ENCODE results near the gene C10orf62.

Gene C10orf62

GRCh38 chr10:97553575-97554031 is 35.9 kb upstream of the C10orf62 start:
- TF ChIP-seq GATA2 (IDR thresholded peaks at IDR 0.05; ENCODE audit: low read depth, low read length), result no peak
- TF ChIP-seq GATA3 (IDR thresholded peaks at IDR 0.05; ENCODE audit: low read depth, low read length), result no peak

GRCh38 chr10:97563337-97563736 is 26.2 kb upstream of the C10orf62 start:
- TF ChIP-seq GATA2 (IDR thresholded peaks at IDR 0.05; ENCODE audit: low read depth, low read length) (no peak), GATA3 (IDR thresholded peaks at IDR 0.05; ENCODE audit: low read depth, low read length) (no peak)

DNA sequence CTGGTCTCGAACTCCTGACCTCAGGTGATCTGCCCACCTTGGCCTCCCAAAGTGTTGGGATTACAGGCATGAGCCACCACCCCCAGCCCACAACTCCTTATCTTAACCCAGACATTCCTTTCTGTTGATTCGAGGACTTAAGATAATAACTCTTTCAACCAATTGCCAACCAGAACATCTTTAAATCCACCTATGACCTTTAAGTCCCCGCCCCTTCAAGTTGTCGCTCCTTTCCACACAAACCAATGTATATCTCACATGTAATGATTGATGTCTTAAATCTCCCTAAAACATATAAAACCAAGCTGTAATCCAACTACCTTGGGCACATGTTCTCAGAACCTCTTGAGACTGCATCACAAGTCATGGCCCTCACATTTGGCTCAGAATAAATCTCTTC is 24.7 kb upstream of the C10orf62 start:
- TF ChIP-seq GATA3 (IDR thresholded peaks at IDR 0.05; ENCODE audit: low read depth, low read length) (no peak), GATA2 (IDR thresholded peaks at IDR 0.05; ENCODE audit: low read depth, low read length) (no peak)

DNA sequence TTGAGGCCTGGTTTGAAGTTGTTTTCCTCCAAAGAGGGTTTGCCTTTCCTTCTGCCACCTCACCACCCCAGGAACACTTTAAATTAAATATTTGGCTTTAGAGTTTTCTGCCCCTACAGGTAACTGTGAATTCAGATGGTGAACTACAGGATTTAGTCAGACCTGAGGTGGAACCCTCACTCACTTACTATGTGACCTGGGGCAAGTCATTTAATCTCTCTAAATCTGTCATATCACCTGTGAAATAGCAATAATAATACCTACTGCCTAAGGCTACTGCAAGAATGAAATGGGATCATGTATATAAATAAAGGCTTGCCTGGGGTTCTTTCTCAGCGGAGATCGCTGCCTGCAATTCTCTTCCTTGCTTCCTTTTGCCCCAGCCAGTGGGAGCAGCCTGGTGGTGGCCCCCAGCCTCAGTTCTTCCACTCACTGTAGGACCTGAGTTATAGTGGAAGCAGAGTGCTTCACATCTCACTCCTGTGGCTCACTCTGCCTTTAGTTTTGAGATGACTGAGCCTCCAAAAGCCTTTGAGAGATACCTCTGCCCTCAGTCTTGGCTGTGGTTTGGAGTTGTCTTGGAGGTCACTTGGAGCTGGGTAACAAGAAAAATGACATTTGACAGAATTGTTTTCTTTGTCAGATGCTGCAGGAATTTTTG is 23.1 kb upstream of the C10orf62 start:
- TF ChIP-seq GATA3 (IDR thresholded peaks at IDR 0.05; ENCODE audit: low read depth, low read length) (no peak), GATA2 (IDR thresholded peaks at IDR 0.05; ENCODE audit: low read depth, low read length) (no peak)

DNA sequence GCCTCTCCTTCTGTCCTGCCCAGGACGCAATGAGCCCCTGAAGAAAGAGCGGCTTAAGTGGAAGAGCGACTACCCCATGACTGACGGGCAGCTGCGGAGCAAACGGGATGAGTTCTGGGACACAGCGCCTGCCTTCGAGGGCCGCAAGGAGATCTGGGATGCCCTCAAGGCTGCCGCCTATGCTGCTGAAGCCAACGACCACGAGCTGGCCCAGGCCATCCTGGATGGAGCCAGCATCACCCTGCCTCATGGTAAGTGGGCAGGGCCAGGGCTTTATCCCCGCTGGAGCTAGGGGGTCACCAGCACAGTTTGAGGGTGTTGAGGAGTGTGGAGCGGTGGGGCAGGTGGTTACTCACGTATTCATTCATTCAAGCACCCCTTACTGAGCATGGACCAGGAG is 21.6 kb upstream of the C10orf62 start:
- TF ChIP-seq GATA2 (IDR thresholded peaks at IDR 0.05; ENCODE audit: low read depth, low read length) (no peak), GATA3 (IDR thresholded peaks at IDR 0.05; ENCODE audit: low read depth, low read length) (no peak)

GRCh38 chr10:97570146-97570788 is 19.3 kb upstream of the C10orf62 start:
- no peak for TF ChIP-seq GATA2 (IDR thresholded peaks at IDR 0.05; ENCODE audit: low read depth, low read length)
- no peak for TF ChIP-seq GATA3 (IDR thresholded peaks at IDR 0.05; ENCODE audit: low read depth, low read length)

DNA sequence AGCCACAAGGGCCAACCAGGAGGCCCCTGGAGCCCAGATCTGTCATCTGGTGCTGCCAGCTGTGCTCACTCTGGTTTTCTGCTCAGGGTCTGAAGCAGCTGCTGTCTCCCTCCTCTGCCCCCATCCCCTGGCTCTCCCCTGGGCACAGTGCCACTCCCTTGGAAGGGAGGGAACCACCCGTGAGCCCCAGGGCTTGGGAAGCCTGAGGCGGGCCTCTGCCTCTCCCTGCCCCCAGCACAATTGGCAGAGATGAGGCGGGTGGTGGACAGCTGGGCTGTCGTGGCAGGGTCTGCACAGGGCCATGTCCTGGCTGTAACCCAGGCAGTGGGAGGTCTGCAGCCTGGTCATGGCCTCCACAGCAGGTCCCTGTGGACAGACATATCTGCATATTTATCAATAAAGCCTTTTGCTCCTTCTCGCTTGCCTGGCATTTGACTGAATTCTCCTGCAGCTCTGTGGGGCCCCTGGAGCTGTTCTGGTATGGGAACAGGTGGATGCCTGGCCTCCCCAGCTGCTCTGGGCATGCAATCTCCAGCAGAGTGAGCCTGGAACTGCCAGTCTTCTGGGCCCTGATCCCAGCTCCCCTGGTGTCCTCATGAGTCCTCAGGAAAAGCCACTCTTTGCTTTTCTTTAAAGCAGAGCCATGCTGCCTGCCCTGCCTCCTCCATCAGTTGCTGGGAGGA is 18.6 kb upstream of the C10orf62 start:
- TF ChIP-seq GATA2 (IDR thresholded peaks at IDR 0.05; ENCODE audit: low read depth, low read length) (peak; percentile 24; the same call in 1 of the 2 replicates), GATA3 (IDR thresholded peaks at IDR 0.05; ENCODE audit: low read depth, low read length) (no peak)

GRCh38 chr10:97571622-97572021 is 17.9 kb upstream of the C10orf62 start:
- TF ChIP-seq GATA3 (IDR thresholded peaks at IDR 0.05; ENCODE audit: low read depth, low read length) (no peak), GATA2 (IDR thresholded peaks at IDR 0.05; ENCODE audit: low read depth, low read length) (no peak)

GRCh38 chr10:97572214-97572989 is 17.1 kb upstream of the C10orf62 start, which contains the start of gene ANKRD2:
Gene ANKRD2, plus strand, starts transcription at chr10:97572779. Its CDS starts 10 bp downstream, at chr10:97572789.
- TF ChIP-seq GATA3 (IDR thresholded peaks at IDR 0.05; ENCODE audit: low read depth, low read length), result no peak
- no peak for TF ChIP-seq GATA2 (IDR thresholded peaks at IDR 0.05; ENCODE audit: low read depth, low read length)

DNA sequence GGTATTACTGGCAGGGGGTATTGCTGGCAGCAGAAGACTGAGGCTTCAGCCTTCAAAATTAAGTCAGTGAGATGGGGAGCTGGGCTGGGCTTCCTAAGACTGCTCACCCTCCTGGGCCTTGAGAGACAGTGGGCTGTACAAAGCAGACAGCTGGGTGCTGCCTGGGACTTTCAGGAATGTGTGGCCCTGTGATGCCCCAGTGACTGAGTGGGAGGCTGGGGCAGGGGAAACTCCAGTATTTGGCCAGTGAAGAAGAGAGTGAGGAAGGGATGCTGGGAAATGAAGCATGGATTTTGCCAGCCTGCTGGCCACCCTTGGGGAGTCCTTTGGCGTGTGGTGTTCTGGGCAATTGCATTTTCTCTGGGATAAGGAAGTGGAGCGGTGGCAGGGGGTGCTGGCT is 16.5 kb upstream of the C10orf62 start:
- no peak for TF ChIP-seq GATA2 (IDR thresholded peaks at IDR 0.05; ENCODE audit: low read depth, low read length)
- TF ChIP-seq GATA3 (IDR thresholded peaks at IDR 0.05; ENCODE audit: low read depth, low read length), result no peak

DNA sequence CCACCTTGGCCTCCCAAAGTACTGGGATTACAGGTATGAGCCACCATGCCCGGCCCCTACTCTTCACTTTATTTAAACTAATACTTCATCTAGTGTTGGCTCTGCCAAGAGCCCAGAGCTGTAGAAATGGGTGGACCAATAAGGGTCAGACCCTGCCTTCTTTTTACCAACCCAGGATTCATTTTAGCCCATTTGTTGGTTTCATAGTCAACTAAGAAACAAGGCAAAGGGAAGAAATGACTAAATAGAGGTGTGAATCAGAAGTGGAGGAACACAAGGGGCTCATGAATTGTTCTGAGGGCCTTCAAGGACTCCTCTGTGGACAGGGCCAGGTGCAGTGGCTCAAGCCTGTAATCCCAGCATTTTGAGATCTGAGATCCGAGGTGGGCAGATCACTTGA is 15.8 kb upstream of the C10orf62 start:
- no peak for TF ChIP-seq GATA3 (IDR thresholded peaks at IDR 0.05; ENCODE audit: low read depth, low read length)
- TF ChIP-seq GATA2 (IDR thresholded peaks at IDR 0.05; ENCODE audit: low read depth, low read length), result no peak

DNA sequence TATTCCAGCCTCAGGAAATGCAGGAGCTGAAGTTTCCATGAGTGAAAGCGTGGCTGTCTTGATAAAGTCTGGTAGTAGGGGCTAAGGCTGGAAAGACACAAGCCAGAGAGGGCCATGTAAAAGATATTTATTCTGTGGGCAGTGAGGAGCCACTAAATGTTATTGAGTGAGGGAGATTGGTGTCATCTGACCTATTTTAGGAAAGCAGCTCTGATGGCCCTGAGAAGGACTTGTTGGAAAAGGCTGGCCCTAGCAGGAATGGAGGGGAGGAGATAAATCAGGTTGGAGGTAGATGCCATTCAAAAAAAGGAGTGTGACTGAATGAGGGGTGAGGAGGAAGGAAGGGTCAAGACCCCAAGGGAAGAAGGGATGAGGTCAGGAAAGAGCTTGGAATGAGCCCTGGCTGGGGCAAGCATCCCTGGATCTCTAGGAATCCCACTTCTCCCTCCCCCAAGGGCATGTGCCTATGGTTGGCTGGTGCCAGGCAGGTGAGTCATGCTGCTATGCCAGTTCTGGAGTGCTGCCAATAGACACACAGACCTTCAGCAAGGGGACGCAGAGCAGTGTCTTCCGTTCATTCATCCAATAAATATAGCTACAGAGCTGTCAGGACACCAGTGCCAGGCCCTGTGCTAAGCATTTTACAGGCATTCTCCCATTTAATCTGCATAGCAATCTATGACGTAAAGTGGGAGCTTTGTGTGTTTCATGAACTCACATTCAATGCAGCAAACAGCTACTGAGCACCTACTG is 15.0 kb upstream of the C10orf62 start:
- no peak for TF ChIP-seq GATA3 (IDR thresholded peaks at IDR 0.05; ENCODE audit: low read depth, low read length)
- peak; percentile 27; the same call in 1 of the 2 replicates for TF ChIP-seq GATA2 (IDR thresholded peaks at IDR 0.05; ENCODE audit: low read depth, low read length)

- TF ChIP-seq GATA2 (IDR thresholded peaks at IDR 0.05; ENCODE audit: low read depth, low read length) (no peak), GATA3 (IDR thresholded peaks at IDR 0.05; ENCODE audit: low read depth, low read length) (no peak)
Measured at GRCh38 chr10:97575127-97575668, 14.3 kb upstream of the C10orf62 start.

All from SH-SY5Y (cell line).